Psoas muscle (tissue), 8 donors: ENCODE results near the gene SH3GL3. TPM values are rescaled to one million over a fixed set of nuclear protein-coding genes. Genes with fewer than 3 reads are reported as not detected.

Source experiments
- ATAC-seq, 4 donors: fragments of 200-7000 bp; cut with Tn5 transposase; one replicate each; pipeline ENCODE4 v1.9.1; 2020; ENCODE audit warnings: moderate library complexity in 3 of 4, mild to moderate bottlenecking in 2 of 4
- DNase-seq, 2 donors: peaks; one replicate each; pipeline ENCODE4 v3.0.0-alpha.2; 2020
- H3K27ac ChIP-seq: fragments of 200-600 bp; one replicate; pipeline ENCODE4 v1.8.0; 2022
- H3K27me3 ChIP-seq, 3 donors: fragments of 200-600 bp in 1 of 3; one replicate each; pipeline versions ENCODE4 v1.6.1 to v1.8.0; 2013 to 2022; ENCODE audit warnings: low read length in 2 of 3, mild to moderate bottlenecking in 2 of 3, moderate library complexity in 1 of 3; ENCODE audit not compliant: insufficient read depth in 3 of 3
- H3K36me3 ChIP-seq, 2 donors: fragments of 200-600 bp in 1 of 2; one replicate each; pipeline versions ENCODE4 v1.6.1 to v1.8.0; 2013 to 2022; ENCODE audit warnings: low read depth in 1 of 2, mild to moderate bottlenecking in 1 of 2, moderate library complexity in 1 of 2; ENCODE audit not compliant: insufficient read depth in 1 of 2
- H3K4me1 ChIP-seq: fragments of 200-600 bp; one replicate; pipeline ENCODE4 v1.8.0; 2022
- H3K4me3 ChIP-seq: fragments of 200-600 bp; one replicate; pipeline ENCODE4 v1.8.0; 2022; ENCODE audit warnings: mild to moderate bottlenecking
- H3K9me3 ChIP-seq: fragments of 200-600 bp; one replicate; pipeline ENCODE4 v1.8.0; 2022
- WGBS, 3 donors: extraction: QIAGEN DNeasy Blood & Tissue Kit; methylation state at CpG; one replicate each; pipeline versions ENCODE4 v1.1.6 to v1.1.7; 2013; 5-methylcytosine and 5-hydroxymethylcytosine counted together
- intact Hi-C, 2 donors: fragments of 100-400 bp; cut with DNase I; formaldehyde crosslinking; loops; one replicate each; pipeline versions ENCODE4 v1.11.0 to v1.14.2; 2022
- polyA plus RNA-seq, 3 donors: library from polyadenylated mRNA; stranded (reverse); fragments of 200-250 nt; gene quantifications; one replicate each; pipeline ENCODE4 v1.2.3, GENCODE V29; 2013
- total RNA-seq, 4 donors: library from RNA; stranded (reverse); fragmentation: NEBNext Ultra II Directional in 2 of 4; extraction: Animal tissue kit (Norgen Biotek cat#: 25700) in 2 of 4; gene quantifications; one replicate each; pipeline versions ENCODE4 v1.2.1 to v1.2.4, GENCODE V29; 2021 to 2023
- TF ChIP-seq, protein P1 (sequence below): fragments of 200-600 bp; IDR thresholded peaks from one replicate; pipeline ENCODE4 v1.8.0; 2022; ENCODE audit warnings: antibody characterized with exemption
- donor health status: healthy with polysubstance abuse.
- donor health status: DM: no; HTN: no; CAD: no; lungs with moderate emphysema.
- donor health status: Bipolar disorder and iron deficiency.
- donor health status: healthy.
- donor health status: DM: yes; HTN: yes; CAD: no.
- donor health status: DM: no; HTN: no; CAD: no.
- donor health status: DM: no; HTN: no; CAD: no.
- donor health status: DM: yes; HTN: yes; CAD: no.

The SH3GL3 gene
- total and polyA plus RNA-seq, 7 donors: 0.05 TPM; not detected in 6

DNA sequence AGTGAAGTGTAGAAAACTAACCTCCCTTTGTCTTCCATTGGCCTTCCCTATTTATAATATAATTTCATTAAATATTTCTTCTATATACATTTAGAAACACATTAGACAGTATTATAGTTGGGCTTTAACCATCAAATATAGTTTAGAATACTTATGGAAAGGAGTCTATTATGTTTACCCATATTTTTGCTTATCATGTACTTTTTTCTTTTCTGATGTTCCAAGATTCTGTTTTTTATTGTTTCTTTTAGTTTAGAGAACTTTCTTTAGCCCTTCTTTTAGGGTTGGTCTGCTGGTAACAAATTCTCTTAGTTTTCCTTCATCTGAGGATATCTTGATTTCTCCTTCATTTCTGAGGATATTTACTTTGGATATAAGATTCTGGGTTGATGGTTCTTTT is 23.7 kb downstream of the SH3GL3 start:
- no peak for DNase-seq
- peaks cover 3% of the 10 kb centered on the region for H3K9me3 ChIP-seq
- ATAC-seq: no peak
- no peak overlapping the region for H3K27ac ChIP-seq
- TF ChIP-seq, protein P1, sequence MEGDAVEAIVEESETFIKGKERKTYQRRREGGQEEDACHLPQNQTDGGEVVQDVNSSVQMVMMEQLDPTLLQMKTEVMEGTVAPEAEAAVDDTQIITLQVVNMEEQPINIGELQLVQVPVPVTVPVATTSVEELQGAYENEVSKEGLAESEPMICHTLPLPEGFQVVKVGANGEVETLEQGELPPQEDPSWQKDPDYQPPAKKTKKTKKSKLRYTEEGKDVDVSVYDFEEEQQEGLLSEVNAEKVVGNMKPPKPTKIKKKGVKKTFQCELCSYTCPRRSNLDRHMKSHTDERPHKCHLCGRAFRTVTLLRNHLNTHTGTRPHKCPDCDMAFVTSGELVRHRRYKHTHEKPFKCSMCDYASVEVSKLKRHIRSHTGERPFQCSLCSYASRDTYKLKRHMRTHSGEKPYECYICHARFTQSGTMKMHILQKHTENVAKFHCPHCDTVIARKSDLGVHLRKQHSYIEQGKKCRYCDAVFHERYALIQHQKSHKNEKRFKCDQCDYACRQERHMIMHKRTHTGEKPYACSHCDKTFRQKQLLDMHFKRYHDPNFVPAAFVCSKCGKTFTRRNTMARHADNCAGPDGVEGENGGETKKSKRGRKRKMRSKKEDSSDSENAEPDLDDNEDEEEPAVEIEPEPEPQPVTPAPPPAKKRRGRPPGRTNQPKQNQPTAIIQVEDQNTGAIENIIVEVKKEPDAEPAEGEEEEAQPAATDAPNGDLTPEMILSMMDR: no peak
- H3K4me3 ChIP-seq: no peak overlapping the region
- H3K4me1 ChIP-seq: no peaks in the 10 kb centered on the region
- no peaks in the 10 kb centered on the region for H3K27me3 ChIP-seq
- intact Hi-C loops: no loop called here
- H3K36me3 ChIP-seq: no peaks in the 10 kb centered on the region

DNA sequence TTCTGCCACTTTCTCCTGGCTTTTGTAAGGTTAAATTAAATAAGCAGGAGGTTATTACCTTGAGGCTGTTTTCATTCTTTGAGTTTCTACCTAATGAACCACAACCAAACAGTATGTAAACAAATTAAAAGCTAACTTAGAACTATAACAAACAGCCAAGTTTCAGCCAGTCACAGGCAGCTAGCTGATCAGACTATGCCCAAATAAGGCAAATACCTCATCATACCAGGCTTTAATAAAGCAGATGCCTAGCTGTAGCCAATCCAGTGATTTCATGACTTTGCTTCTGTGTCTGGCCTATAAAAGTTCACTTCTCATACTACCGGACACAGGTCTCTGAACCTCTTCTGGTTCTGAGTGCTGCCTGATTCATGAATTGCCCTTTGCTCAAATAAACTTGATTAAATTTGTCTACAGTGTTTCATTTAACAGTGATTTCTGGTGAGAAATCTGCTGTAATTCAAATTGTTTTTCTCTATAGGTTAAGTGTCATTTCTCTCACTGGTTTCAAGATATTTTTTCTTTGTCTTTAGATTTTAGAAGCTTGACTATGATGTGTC is 24.2 kb downstream of the SH3GL3 start:
- Histone ChIP-seq H3K27me3 (no peaks in the 10 kb centered on the region), H3K4me3 (no peak overlapping the region), H3K4me1 (no peaks in the 10 kb centered on the region), H3K36me3 (no peaks in the 10 kb centered on the region), H3K9me3 (peaks cover 3% of the 10 kb centered on the region), H3K27ac (no peak overlapping the region)
- ATAC-seq: no peak
- WGBS, 3 donors: 83 to 89% (median 88%) methylated on average over 1 of the region's 1 CpG
- TF ChIP-seq, protein P1: no peak
- no peak for DNase-seq
- intact Hi-C loops: no loop called here

DNA sequence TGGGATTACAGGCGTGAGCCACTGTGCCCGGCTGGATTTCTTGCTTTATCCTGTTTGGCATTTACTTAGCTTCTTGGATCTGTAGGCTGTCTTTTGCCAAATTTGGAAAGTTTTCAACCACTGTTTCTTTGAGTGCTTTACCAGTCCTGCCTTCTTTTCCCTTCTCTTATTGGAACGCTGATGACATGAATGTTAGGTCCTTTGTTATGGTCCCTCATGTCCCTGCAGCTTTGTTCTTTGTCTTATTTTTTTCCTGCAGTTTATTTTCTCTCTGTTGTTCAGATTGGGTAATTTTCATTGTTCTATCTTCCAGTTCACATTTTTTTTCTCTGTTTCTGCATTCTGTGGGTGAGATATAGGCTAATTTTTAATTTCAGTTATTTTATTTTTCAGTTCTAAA is 25.0 kb downstream of the SH3GL3 start:
- H3K4me3 ChIP-seq: no peak overlapping the region
- H3K9me3 ChIP-seq: peaks cover 3% of the 10 kb centered on the region
- ATAC-seq: no peak
- no peak overlapping the region for H3K27ac ChIP-seq
- no peaks in the 10 kb centered on the region for H3K4me1 ChIP-seq
- 84 to 90% (median 85%) methylated on average over 3 of the region's 3 CpGs for WGBS, 3 donors
- TF ChIP-seq, protein P1: no peak
- no peaks in the 10 kb centered on the region for H3K27me3 ChIP-seq
- no peaks in the 10 kb centered on the region for H3K36me3 ChIP-seq
- DNase-seq: no peak
- intact Hi-C loops: no loop called here

DNA sequence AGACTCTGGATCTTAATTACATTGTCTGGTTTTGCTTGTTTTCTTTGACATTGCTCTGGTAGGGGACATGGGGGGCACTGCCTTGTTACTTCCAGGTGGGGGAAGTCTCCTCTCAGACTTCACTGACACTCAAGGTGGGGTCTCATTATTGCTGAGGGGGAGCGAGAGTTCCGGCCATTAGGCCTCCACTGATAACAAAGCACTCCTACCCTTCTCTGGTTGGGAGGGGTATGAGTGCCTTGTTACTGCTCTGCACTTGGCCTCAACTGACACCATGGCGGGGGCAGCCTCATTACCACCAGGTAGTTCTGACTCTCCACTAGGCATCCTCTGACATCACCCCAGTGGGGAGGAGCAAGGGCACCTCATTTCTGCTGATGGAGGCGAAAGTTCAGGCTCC is 25.7 kb downstream of the SH3GL3 start:
- DNase-seq (no peak), ATAC-seq (no peak)
- no peaks in the 10 kb centered on the region for H3K36me3 ChIP-seq
- intact Hi-C loops: no loop called here
- H3K4me1 ChIP-seq: no peaks in the 10 kb centered on the region
- peaks cover 3% of the 10 kb centered on the region for H3K9me3 ChIP-seq
- no peak overlapping the region for H3K27ac ChIP-seq
- H3K27me3 ChIP-seq: no peaks in the 10 kb centered on the region
- 85 to 95% (median 87%) methylated on average over 4 of the region's 4 CpGs for WGBS, 3 donors
- TF ChIP-seq, protein P1: no peak
- H3K4me3 ChIP-seq: no peak overlapping the region

DNA sequence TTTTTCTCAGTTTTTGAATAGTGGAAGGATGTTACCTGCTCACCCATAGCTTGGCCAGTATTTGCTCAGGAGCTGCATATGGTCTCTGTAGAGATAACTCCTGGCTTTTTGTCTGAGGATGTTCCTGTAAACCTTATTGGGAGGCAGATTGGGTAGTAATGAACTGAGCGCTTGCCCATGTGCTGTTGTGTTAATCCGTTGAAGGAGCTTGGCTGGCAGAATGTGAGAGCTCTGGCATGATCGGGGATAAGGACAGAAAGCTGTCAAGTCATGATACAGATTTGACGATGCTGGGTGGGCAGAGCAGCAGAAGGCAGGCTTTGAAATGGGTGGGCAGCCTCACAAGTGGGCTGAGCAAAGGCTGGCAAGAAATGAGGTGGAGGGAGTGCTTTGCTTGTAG is 27.4 kb downstream of the SH3GL3 start:
- no peaks in the 10 kb centered on the region for H3K36me3 ChIP-seq
- H3K4me1 ChIP-seq: no peaks in the 10 kb centered on the region
- intact Hi-C loops: no loop called here
- H3K9me3 ChIP-seq: no peaks in the 10 kb centered on the region
- H3K27ac ChIP-seq: no peak overlapping the region
- 67 to 75% (median 70%) methylated on average over 4 of the region's 4 CpGs for WGBS, 3 donors
- H3K4me3 ChIP-seq: no peak overlapping the region
- DNase-seq: no peak
- peaks cover 0 to 3% (median 0%) of the 10 kb centered on the region in 3 donors for H3K27me3 ChIP-seq
- TF ChIP-seq, protein P1: no peak
- no peak for ATAC-seq
